ENCODE results near the gene TK2.

The TK2 gene

DNA sequence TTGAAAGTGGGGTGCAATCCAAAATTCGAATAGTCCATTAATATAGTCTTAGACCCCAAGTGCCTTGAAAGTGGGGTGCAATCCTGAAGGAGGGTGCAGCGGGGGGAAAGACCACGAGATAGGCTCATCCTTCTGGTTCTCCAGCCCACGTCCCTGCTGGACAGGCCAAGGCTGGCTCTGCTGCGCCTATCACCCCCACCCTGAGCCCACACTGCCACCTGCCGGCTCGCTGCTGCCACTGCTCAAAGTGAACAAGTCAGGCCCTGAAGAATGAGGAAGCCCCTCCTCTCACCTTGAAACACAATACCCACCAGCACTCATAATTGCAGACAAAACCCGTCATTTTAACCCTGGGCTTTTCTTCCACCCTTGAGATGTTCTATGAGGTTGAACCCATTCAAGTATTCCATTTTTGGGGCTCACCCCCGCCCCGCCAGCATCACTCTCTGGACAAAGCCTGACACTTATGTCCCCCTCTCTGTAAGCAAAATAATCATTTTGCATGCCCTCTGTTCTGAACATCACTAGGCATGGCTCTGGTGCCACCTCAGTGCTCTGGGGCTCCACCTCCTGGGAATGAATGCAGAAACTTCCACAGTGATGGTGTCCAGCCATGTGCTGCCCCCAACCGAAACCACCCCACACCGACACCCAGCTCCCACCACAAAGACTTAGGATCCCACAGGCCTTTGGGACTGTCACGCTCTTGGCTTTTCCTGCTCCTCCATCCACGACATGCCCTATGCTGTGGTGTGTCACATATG is 66.1 kb downstream of the TK2 start:
- DNase-seq (ENCODE audit: low spot score) = peak; percentile 58

DNA sequence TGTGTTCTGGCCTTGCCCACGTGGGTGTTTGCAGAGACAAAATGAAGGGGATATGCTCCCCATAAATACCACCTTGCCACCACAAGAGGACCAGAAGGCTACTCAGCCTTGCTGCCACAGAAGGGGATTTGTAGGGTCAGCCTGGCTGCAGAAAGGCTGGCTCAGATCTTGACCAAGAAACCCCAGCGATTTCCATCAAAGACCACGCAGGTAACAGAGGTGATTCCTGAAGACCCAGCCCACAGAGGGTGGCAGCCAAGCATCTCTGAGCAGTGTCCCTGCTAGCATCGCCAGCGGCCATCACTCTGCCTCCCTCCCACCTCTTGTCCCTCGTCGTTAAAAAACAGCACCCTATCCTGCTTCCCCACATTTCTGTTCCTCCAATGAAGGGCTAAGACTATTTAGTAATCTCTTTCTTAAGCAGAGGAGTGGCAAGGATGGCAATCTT is 68.0 kb downstream of the TK2 start:
- DNase-seq (ENCODE audit: low spot score) = no peak

DNA sequence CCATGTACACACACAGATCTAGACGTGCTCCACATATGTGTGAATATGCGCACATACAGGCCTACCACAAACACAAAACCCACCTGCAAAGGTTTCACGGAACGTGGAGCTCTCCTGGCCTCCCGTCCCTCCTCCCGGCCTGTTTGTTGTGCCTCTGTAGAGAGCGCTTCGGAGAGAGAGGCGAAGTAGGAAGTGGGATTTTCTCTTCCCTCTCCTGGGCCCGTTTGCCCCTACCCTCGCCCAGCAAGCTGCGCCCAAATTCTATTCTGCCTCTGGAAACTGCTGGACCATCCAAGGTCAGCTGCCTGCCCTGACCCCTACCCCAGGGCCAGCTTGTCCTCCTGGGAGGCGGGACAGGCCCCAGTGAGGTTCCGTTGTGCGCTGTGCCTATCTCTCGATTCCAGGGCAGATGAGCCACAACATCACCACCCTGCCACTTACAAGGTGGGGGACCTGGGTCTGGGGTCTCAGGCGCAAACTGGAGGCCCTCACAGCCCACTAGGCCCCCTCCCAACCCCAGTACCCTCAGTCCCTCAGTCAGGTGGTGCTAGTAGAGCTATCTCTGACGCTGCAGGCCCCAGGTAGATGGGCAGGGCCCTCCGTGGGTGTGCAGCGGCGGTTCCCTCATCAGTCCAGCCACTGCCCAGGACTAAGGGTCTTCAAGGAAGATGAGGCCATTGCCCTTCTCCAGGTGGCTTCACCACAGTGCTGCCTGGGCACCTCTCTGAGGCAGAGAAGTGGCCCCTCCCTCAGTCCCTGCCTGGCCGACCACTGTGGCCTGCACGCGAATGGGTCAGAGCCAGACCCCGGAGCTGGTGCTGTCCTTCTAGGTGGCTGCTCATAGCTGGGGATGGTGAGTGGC is 68.6 kb downstream of the TK2 start:
- no peak for DNase-seq (ENCODE audit: low spot score)

DNA sequence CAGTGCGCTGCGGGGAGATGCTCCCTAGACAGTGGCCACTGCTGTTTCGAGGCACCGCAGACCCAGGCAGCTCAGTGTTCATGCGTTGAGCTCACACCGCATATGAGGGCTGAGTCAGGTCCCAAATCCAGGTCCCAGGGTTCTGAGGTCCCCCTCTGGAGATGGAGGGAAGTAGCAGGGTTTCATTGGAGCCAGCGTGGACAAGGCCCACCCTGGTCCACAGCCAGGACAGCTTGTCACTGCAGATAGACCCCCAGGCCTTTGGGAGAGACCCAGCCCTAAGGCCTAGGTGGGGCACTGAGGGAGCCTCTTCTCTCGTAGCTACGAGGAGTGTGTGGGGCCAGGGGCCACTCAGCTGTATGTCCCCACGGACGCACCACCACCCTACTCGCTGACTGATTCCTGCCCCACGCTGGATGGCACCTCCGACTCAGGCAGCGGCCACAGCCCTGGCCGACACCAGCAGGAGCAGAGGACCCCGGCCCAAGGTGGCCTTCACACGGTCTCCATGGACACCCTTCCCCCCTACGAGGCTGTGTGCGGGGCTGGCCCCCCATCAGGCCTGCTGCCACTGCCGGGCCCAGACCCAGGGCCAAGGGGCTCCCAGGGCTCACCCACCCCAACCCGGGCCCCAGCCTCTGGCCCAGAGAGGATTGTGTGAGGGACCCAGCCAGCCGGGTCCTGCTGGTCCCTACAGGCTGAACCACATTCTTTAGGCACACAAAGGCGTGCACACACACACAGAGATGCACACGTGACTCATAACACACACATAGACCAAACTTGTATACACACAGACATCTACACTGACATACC is 69.4 kb downstream of the TK2 start:
- DNase-seq (ENCODE audit: low spot score) = no peak

DNA sequence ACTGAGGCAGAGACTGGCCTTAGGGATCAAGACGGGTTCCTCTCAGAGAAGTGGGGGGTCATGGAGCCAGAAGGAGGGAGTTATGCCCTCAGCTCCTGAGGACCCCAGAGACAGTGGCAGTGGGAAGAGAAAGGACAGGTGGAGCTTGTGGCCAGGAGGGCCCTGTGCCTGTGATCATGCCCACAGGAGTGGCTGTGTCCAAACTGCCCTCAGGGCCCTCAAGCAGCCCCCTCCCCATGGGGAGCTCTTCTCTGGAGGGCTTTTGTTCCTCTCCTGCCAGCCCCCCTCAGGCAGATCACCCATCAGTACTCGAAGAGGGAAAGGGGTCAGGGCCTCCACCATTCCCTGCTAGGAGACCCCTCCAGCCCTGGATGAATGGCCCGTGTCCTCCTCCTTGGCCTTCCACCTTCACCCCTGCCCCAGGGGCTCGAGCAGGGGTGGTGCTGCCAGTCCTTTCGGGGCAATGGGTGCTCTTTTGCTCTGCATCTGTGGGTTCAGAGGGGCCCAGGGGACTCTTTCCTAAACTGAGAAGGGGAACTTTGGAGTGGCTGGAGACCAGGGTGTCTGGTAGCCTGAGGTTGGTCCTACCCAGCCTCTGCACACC is 70.2 kb downstream of the TK2 start:
- no peak for DNase-seq (ENCODE audit: low spot score)

DNA sequence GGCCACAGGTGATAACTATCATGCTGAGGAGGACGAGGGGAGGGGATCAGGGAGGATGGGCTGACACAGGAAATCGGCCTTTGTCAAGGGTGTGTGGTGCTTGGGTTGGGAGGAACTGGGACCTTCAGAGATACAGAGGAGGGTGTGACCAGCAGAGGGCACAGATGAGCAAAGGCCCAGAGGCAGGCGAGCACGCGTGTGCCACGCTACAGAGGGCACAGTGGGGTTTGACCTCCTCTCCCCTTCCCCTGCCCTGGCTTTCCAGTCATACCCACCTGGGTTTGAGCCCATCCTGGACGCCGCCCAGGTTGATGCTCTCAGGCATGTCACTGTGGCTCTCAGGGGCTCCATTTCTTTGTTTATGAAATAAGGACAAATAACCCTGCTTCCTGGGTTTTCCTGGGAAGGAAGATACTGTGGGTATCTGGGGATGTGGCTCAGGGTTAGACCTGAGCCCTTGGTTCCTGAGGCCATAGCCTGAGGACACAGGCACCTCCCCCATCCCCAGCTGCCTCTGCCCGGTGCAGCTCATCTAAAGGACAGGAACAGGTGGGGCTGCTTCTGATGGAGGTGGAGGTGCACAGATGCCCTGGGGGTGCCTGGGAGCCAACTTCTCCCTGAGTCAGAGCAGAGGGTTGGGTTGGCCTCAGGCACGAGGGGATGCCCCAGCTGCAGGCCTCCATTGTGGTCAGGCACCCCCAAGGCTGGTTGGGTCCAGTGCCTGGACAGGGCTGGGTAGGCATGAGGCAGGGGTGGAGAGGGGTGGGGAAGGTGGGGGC is 71.0 kb downstream of the TK2 start:
- DNase-seq (ENCODE audit: low spot score) = peak; percentile 59

DNA sequence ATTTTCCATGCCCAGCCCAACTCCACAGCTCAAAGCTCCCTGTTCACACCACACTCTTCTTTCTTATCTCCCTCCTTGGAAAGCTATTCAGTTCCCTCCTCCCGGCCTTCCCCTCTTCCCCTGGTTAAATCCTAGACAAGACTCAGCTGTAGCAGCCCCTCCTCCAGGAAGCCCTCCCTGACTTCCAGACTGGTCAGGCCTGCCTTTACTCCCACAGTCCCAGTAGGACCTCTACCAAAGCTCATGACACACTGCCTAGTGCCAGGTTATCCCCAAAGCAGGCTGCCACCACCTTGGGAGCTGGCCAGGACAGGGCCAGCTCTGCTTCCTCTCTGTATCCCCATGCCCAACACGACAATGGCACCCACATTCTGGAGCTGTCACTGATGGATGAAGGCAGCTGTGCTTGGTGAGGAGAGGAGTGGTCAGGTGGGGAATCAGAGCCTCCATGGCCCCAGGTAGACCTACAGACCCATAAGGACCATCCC is 72.8 kb downstream of the TK2 start:
- DNase-seq (ENCODE audit: low spot score) = no peak

DNA sequence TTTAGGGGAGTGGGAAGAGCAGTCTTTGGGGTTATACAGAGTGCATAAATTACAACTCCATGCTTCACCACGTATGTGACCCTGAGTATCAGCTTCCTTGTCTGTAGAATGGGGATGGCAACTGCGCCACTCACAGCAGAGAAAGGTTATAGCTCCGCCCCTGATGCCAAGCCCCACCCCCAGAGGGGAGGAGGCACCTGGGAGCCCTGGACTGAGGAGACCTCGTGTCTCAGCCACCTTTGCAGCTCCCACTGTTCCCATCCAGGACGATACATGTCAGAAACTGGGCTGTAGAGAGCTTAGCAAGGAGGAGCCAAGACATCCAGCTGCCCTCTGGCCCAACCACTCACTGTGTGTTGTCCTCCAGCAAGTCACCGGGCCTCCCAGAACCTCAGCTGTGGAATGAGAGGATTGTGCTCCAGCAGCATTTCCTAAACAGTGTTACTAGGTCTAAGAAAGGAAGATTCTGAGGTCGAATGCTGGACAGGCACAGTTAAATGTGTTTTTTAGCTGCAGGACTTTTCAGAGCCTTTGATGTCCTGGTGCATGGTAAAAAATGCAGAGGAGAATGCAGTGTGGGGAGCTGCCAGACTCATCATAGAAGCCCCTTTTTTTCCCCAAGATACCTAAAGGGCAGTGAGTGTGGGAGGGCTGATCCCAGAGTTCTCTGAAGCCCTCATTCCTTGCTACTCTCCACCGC is 73.4 kb downstream of the TK2 start:
- no peak for DNase-seq (ENCODE audit: low spot score)

DNA sequence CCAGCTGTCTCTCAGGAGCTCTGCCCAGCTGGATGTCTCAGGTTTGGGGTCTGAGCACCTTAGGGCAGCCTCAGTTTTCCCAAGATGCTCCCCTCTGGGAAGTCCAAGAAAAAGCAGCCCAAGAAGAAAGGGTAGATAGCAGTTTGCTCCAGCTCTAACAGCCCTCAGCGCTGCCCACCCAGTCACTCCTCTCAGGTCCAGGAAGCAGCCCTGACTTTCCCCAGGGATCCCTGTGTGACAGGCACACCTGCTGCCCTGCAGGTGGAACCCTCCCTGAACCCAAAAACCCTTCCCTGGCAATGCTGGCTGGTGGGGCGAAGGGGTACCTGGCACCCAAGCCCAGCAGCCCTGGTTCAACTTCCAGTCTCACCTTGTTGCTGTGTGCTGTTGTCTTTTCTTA is 74.7 kb downstream of the TK2 start:
- DNase-seq (ENCODE audit: low spot score) = no peak

DNA sequence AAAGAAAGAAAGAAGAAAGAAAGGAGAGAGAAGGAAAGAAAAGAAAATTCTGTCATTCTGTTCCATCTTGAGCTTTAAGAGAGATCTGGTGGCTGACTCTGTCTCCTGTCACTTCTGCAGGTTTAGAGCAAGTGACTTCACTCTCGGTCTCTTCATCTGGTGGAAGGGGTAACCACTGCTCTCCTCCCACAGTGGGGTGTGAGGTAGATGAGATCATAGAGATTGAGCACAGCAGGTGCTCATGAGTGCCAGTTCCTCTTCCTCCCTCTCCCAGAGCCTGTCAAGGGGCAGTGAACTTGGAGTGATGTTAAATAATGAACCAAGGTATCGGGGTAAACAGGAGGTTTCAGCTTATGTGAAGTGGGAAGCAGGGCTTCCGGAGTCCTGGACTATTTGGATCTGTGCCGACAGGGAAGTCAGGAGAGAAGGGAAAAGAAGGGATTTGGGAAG is 75.1 kb downstream of the TK2 start:
- no peak for DNase-seq (ENCODE audit: low spot score)

DNA sequence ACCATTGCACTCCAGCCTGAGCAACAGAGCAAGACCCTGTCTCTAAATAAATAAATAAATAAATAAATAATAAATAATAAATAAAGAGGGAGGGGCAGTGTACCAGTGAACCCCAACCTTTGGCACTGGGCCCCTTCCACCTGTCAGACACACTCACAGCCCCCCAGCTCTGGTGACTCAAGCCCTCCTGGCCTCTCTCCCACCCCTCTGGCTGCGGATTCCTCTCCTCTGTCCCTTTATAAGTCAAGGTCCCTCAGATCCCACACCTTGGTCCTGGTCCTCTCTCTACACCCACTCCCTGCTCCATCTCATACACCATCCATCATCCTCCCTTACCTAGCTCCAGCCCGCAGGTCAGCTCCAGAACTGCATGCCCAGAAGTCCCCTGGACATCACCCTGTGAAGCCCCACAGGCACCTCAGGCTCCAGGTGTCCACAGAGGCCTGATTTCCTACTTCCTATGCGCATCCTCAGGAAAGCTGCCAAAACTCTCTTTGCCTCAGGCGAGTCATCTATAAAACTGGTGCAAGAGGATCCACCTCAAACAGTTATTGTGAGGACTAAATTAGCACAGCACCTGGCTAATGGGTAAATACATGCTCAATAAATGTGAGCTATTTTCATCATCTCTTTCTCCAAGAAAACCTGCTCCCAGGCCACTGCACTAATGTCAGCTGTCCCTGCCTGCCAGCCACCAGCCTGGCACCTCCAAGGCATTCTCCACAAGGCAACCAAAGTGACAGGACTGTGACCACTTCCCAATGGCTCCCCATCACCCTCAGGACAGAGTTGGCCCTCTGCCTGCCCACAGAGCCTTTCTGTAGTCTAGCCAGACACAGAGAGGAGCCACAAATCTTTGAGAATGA is 76.0 kb downstream of the TK2 start:
- no peak for DNase-seq (ENCODE audit: low spot score)

DNA sequence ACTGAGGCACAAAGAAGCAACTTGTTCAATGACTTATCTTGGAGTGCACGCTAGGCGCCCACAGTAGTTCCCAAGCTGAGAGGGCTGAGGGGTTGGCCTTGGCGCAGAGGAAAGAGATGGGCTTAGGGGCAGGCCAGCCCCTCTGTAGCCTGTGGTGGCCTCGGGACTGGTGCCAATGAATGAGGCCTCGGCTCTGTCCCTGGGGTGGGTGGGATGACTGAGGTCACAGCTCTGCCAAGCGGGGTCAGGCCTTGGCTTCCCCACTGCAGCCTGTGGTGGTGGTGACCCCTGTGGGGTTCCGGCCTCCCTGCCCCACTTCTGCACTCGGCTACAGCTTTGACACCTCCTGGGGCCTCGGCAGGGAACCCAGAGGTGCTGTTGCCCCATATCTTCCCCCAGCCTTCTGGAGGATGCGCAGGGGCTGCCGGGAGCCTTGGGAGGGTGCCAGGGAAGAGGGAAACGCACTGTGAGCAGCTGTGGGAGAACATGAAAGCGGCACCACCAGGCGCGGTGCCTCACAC is 76.8 kb downstream of the TK2 start:
- no peak for DNase-seq (ENCODE audit: low spot score)

DNA sequence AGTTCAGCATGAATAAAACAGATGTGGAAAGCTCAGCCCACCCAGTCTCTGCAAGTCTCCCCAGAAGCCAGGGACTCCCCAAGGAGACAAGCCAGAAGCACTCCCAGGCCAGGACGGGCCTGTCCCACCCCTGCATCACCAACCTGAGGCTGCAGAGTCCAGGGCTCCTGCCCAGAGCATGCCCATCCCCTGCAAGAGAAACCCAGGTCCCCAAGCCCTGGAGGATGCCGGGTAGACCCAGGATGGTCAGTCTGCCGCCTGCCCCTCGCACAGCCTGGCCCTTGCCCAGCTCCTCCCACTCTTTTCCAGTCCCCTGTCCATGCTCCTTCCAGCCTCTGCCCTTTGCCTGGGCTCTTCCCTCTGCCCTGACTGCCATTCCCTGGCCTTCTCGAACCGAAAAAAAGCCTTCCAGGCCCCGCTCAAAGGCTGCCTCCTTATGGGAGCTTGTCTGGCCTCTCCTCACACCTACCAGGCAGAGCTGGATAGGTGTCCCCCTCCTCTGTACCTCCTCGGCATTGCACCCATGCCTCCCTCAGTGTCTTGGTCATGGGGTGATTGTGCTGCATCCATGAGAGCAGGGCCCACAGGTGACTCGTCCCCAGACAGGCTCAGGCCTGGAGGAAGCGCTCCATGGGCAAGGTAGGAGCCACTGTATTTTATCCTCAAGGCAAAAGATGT is 78.1 kb downstream of the TK2 start:
- no peak for DNase-seq (ENCODE audit: low spot score)

DNA sequence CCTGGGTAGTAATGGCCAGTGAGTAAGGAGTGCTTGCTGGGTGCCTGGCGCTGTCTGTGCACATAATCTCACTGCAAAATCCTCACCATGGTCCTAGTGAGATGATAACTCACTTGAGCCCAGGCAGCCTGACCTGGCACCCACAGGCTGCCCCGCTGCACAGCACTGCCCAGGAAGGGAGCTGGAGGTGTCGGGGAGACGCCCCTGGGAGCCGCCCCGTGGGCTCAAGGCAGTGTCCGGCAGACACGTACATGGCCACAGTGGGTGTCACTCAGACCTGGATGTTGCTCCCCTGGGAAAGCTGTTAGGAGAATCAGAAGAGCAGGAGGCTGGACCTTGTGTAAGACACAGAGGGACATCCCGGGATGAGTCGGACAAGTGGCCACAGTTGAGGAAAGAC is 78.7 kb downstream of the TK2 start:
- no peak for DNase-seq (ENCODE audit: low spot score)

DNA sequence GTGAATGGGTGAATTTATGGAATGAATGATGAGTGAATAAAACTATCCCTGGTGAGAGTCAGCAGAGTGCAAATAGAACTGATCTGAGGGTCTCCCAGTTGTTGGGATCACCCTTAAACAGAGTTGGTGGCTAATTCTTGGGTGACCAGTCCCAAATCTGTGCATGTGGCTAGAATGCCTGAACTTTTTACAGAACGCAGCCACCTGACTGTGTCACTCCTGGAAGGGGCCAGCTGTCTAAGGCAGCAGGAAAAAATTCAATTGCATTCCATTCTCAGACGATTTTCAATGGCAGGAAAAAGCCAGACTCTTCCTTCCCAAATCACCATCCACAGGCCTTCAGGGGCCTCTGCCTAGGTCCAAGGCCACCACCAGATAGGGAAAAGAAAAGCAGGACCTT is 79.4 kb downstream of the TK2 start:
- DNase-seq (ENCODE audit: low spot score) = no peak

DNA sequence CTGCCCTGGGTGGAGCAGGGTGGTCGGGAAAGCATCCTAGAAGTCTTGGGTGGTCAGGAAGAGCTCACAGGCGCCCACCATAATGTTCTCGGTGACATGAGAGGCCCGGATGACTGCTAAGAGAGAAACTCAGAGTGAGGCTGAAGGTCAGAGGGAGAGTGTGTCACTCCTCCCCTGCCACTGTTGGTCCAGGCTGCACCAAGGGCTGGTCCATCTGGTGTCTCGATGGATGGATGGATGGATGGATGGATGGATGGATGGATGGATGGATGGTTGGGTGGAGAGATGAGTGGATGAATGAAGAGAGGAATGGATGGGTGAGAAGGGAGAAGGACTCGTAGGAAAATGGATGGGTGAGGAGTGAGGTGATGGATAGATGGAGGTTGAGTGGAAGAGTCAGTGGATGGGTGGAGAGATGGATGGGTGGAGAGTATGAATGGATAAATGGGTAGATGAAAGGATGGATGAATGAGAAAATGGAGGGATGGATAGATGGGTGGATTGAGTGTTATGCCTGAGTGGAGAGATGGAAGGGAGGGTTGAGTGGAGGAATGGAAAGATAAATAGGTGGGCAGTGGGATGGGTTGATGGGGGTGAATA is 79.9 kb downstream of the TK2 start:
- DNase-seq (ENCODE audit: low spot score) = no peak

DNA sequence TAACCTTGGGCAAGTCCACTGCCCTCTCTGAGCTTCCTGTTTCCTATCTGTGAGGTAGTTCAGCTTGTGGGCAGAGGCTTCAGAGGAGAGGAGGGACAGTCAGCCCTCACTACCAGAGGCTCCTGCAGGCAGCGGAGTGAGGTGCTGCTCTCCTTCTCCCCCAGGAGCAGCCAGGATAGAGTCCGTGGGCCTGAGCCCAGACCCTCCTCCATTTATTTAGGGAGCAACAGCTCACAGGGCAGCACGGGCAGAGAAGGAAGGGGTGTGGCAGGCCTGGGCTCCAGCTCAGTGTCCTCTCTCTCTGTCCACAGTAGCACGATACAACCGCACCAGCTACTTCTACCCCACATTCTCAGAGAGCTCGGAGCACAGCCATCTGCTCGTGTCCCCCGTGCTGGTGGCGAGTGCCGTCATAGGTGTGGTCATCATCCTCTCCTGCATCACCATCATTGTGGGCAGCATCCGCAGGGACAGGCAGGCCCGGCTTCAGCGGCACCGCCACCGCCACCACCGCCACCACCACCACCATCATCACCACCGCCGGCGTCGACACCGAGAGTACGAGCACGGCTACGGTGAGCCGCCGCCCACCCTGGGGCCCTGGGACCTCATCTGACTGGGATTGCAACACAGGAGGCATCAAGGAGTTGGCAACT is 80.5 kb downstream of the TK2 start:
- no peak for DNase-seq (ENCODE audit: low spot score)
